Kidney glomerular epithelial cell (primary cell): ENCODE results near the gene GSTT4.
"Not testable (repeated sequence)": the region's sequence is repeated elsewhere in the genome, so short reads cannot be mapped to it uniquely, and the experiment has no call there.

Source experiments
- DNase-seq: peaks from one replicate; lab custom pipeline; 2025; lab: John Stamatoyannopoulos, UW

The GSTT4 gene

DNA sequence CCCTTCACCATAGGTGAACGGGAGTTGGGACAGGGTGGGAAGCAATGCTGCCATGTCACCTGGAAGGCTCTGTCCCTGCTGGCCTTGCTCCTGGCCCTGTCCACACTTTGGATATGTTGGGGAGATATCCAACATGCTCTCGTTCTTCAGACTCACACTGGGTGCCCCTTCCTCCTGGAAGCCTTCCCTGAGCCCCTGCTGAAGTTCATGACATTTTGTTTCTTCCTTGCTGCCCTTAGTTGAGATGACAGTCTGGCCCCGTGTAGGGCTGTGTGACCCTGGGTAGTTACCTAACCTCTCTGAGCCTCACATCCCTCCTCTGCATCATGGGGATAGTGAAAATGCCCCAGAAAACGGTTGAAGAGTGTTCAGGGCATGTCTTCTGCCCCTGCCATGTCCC lies 51.8 kb downstream of the GSTT4 start:
- not testable (repeated sequence) for DNase-seq

DNA sequence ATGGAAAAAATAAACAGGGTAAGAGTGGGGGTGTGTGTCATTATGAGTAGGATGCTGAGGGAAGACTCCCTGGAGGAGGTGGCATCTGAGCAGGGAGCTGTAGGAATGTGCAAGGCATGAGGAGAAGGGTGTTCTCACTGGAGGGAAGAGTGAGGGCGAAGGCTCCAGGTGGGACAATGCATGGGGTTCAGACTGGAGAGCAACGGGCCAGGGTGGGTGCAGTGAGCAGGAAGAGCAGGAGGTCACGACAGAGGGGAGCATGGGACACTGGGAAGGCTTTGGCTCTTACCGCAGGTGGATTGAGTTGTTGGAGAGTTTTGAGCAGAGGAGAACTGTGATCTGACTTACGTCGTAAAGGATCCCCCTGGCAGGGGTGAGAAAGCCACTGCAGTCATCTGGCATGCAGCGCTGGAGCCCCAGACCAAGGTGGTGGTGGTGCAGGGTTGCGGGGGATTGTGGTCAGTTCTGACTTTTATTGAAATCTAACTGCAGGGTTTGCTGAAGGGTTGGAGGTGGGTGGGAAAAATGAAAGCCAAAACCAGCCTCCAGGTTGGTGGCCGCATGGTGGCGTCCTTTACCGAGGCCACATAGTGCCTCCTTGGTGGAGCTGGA lies 52.4 kb downstream of the GSTT4 start:
- not testable (repeated sequence) for DNase-seq

DNA sequence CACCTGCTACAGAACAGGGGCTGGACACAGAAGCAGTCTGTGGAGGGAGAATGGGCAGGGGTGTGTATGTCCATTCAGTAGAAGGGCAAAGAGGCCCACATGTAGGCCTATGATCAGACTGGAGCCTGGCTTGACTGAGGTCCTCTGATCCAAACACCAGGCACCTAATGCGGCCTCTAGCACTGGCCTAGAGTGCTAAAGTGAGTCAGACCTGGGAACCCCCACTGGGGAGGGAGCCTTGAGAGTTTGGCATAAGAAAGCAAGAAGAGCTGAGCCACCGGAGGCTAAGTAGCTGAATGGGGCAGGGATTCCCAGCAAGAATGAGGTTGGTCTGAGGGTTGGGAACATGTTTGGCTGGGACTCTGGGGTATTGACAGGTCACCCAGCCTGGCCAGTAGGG lies 53.9 kb downstream of the GSTT4 start:
- DNase-seq, result not testable (repeated sequence)

DNA sequence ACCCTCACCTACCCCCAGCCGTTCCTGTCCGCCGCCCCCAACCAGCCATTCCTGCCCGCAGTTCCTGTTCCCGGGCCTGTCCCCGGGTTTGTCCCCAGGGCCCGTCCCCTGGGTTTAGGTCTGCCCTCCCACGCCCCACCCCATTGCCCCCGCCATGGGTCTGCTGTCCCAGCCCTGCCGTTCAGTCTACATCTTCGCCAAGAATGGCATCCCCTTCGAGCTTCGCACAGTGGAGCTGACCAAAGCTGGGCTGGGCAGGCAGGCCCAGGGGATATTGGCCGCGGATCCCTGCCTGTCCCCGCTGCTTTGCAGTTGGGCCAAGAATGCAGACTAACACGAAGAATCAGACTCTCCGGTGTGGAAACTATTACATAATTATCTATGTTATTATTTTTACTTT lies 55.5 kb downstream of the GSTT4 start:
- not testable (repeated sequence) for DNase-seq
